Testis (tissue), 2 donors: Measurements from ENCODE around the gene GCNT4.

ENCODE experiments used
- CTCF ChIP-seq, 3 experiments: fragments of 450-650 bp in 2 of 3; fragments of 200-600 bp in 1 of 3; sonication (generic) in 1 of 3; IDR thresholded peaks; one replicate each; pipeline ENCODE4 v1.5.1; 2016 to 2019; ENCODE audit warnings: antibody characterized with exemption in 3 of 3, mild to moderate bottlenecking in 2 of 3, moderate library complexity in 1 of 3
- POLR2A ChIP-seq: fragments of 450-650 bp; IDR thresholded peaks from one replicate; pipeline ENCODE4 v1.6.1; 2017; ENCODE audit warnings: antibody characterized with exemption, mild to moderate bottlenecking, moderate library complexity

GRCh38 chr5:75047356-75047755, 5.0 kb downstream of the GCNT4 start:
- no peak for TF ChIP-seq CTCF (IDR thresholded peaks at IDR 0.05)
- TF ChIP-seq POLR2A = no peak
